Panc1 (cell line): ENCODE measurements around the gene NKG7. TPM values are rescaled to one million over a fixed set of nuclear protein-coding genes. Genes with fewer than 3 reads are reported as not detected.

Source experiments
- ATAC-seq: fragments of 200-7000 bp; cut with Tn5 transposase; 2 replicates; pipeline ENCODE4 v1.9.1; 2020; ENCODE audit warnings: mild to moderate bottlenecking, moderate library complexity
- BruUV-seq: library from RNA; stranded (reverse); fragments of 400-500 nt; replicated peaks from 2 replicates; lab custom pipeline; 2021; lab: Mats Ljungman, UMichigan
- CTCF ChIA-PET: fragments of 300-600 bp; sonication (Branson Sonifier 250); formaldehyde crosslinking; loops from one replicate; lab custom pipeline; 2022; ENCODE audit warnings: antibody characterized with exemption; lab: Charles Lee
- POLR2A ChIA-PET: fragments of 300-600 bp; sonication (Branson Sonifier 250); formaldehyde crosslinking; loops from one replicate; lab custom pipeline; 2022; ENCODE audit warnings: antibody characterized with exemption; lab: Charles Lee
- DNase-seq: peaks from one replicate; pipeline ENCODE4 v3.0.0-alpha.2; 2010; ENCODE audit warnings: low read depth, low spot score
- H3K27ac ChIP-seq: 2 replicates; pipeline ENCODE4 v1.5.1; 2011; ENCODE audit warnings: mild to moderate bottlenecking, low read length, inconsistent platforms
- H3K27me3 ChIP-seq: fragments of 200-500 bp; sonication (Bioruptor generic); 2 replicates; pipeline ENCODE4 v1.6.0; 2014; ENCODE audit warnings: low read length, inconsistent platforms; ENCODE audit not compliant: control insufficient read depth, insufficient read depth
- H3K36me3 ChIP-seq: fragments of 200-500 bp; sonication (Bioruptor generic); 2 replicates; pipeline ENCODE4 v1.5.1; 2014; ENCODE audit warnings: inconsistent platforms, mild to moderate bottlenecking, low read length, moderate library complexity; ENCODE audit not compliant: control insufficient read depth, insufficient read depth
- H3K4me1 ChIP-seq: 2 replicates; pipeline ENCODE4 v1.5.1; 2011; ENCODE audit warnings: inconsistent platforms, mild to moderate bottlenecking, low read length, moderate library complexity; ENCODE audit not compliant: control insufficient read depth, insufficient read depth
- H3K4me3 ChIP-seq, 2 experiments: 2 replicates each; pipeline ENCODE4 v1.5.1; 2011 to 2012; ENCODE audit warnings: low read depth in 2 of 2, low read length in 2 of 2, mild to moderate bottlenecking in 2 of 2, inconsistent platforms in 1 of 2, moderate library complexity in 1 of 2
- H3K9me3 ChIP-seq: fragments of 200-500 bp; sonication (Bioruptor generic); 2 replicates; pipeline ENCODE4 v1.5.1; 2014; ENCODE audit warnings: low read depth, mild to moderate bottlenecking, inconsistent platforms, low read length, moderate library complexity; ENCODE audit not compliant: control insufficient read depth, insufficient read depth
- POLR2AphosphoS5 ChIP-seq: IDR thresholded peaks from 2 replicates; pipeline ENCODE4 v1.6.1; 2012; ENCODE audit warnings: mild to moderate bottlenecking, low read depth, low read length, moderate library complexity
- SIN3A ChIP-seq: IDR thresholded peaks from 2 replicates; pipeline ENCODE4 v1.6.1; 2012; ENCODE audit warnings: low read depth, mild to moderate bottlenecking, low read length, moderate library complexity, borderline replicate concordance; ENCODE audit not compliant: insufficient read depth
- TCF7L2 ChIP-seq: IDR thresholded peaks from 2 replicates; pipeline ENCODE4 v1.6.1; 2011; ENCODE audit warnings: mild to moderate bottlenecking, low read depth, low read length, inconsistent platforms
- in situ Hi-C: cut with HindIII; loops from 2 replicates; pipeline ENCODE4 v1.10.0; 2016; ENCODE audit warnings: low sequenced_read_pairs, low pct_unique_long_range_greater_than_20kb
- intact Hi-C: fragments of 100-400 bp; cut with micrococcal nuclease; formaldehyde crosslinking; loops from one replicate; pipeline ENCODE4 v1.10.0; 2022; ENCODE audit not compliant: unreplicated experiment
- total RNA-seq: library from RNA; stranded (reverse); gene quantifications from one replicate; pipeline ENCODE4 v1.2.1, GENCODE V29; 2021; ENCODE audit not compliant: unreplicated experiment
- TF ChIP-seq, protein P1 (sequence below), 2 experiments: IDR thresholded peaks; 2 replicates each; pipeline ENCODE4 v1.6.1; 2011 to 2012; ENCODE audit warnings: low read depth in 2 of 2, control low read depth in 1 of 2, low read length in 1 of 2, mild to moderate bottlenecking in 1 of 2, moderate library complexity in 1 of 2; ENCODE audit not compliant: insufficient read depth in 1 of 2
- TF ChIP-seq, protein P2 (sequence below): fragments of 450-650 bp; IDR thresholded peaks from 2 replicates; pipeline ENCODE4 v1.5.1; 2017; ENCODE audit warnings: mild to moderate bottlenecking

Gene NKG7
- total RNA-seq, 1 experiment from 2014 or later, result 0.23 TPM

DNA sequence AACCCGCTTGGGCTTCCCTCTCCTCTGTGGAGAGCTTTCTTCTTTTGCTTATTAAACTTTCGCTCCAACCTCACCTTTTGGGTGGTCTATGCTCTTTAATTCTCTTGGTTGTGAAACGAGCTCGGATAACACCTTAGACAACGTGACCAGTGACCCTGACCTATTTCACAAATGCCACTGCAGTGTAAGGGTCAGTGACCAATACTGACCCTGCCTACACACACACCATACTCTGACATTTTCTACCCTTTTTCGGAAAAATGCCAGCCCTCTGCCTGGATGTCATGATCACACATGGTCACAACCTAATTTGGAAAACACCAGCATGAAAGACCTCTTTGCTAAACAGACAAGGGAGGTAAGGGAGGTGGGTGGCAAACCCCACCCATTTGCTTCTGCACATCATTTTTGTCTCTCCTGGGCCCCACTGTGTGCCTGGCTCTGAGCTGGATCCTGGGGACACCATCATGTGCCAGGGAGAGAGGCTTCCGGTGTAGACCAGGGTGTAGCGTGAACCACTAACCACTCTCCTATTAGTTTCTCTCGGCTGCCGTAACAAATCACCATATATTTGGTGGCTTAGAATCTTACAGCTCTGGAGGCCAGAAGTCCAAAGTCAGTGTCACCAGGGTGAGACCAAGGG is 16.2 kb downstream of the NKG7 start:
- H3K27me3 ChIP-seq, result no peaks in the 10 kb centered on the region
- no peaks in the 10 kb centered on the region for H3K4me1 ChIP-seq
- H3K9me3 ChIP-seq, result no peaks in the 10 kb centered on the region
- ChIA-PET POLR2A (no interaction called here), CTCF (no interaction called here)
- no peak overlapping the region for H3K27ac ChIP-seq
- in situ Hi-C loops (no loop called here), intact Hi-C loops (no loop called here)
- BruUV-seq, result no TSS peak
- DNase-seq (no peak), ATAC-seq (no peak)
- TF ChIP-seq POLR2AphosphoS5 (no peak), SIN3A (no peak), TCF7L2 (no peak)
- TF ChIP-seq, protein P1, sequence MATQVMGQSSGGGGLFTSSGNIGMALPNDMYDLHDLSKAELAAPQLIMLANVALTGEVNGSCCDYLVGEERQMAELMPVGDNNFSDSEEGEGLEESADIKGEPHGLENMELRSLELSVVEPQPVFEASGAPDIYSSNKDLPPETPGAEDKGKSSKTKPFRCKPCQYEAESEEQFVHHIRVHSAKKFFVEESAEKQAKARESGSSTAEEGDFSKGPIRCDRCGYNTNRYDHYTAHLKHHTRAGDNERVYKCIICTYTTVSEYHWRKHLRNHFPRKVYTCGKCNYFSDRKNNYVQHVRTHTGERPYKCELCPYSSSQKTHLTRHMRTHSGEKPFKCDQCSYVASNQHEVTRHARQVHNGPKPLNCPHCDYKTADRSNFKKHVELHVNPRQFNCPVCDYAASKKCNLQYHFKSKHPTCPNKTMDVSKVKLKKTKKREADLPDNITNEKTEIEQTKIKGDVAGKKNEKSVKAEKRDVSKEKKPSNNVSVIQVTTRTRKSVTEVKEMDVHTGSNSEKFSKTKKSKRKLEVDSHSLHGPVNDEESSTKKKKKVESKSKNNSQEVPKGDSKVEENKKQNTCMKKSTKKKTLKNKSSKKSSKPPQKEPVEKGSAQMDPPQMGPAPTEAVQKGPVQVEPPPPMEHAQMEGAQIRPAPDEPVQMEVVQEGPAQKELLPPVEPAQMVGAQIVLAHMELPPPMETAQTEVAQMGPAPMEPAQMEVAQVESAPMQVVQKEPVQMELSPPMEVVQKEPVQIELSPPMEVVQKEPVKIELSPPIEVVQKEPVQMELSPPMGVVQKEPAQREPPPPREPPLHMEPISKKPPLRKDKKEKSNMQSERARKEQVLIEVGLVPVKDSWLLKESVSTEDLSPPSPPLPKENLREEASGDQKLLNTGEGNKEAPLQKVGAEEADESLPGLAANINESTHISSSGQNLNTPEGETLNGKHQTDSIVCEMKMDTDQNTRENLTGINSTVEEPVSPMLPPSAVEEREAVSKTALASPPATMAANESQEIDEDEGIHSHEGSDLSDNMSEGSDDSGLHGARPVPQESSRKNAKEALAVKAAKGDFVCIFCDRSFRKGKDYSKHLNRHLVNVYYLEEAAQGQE (IDR thresholded peaks at IDR 0.05; ENCODE audit: insufficient read depth in 1 of 2, low read depth in 2 of 2, low read length in 1 of 2), result no peak
- TF ChIP-seq, protein P2, sequence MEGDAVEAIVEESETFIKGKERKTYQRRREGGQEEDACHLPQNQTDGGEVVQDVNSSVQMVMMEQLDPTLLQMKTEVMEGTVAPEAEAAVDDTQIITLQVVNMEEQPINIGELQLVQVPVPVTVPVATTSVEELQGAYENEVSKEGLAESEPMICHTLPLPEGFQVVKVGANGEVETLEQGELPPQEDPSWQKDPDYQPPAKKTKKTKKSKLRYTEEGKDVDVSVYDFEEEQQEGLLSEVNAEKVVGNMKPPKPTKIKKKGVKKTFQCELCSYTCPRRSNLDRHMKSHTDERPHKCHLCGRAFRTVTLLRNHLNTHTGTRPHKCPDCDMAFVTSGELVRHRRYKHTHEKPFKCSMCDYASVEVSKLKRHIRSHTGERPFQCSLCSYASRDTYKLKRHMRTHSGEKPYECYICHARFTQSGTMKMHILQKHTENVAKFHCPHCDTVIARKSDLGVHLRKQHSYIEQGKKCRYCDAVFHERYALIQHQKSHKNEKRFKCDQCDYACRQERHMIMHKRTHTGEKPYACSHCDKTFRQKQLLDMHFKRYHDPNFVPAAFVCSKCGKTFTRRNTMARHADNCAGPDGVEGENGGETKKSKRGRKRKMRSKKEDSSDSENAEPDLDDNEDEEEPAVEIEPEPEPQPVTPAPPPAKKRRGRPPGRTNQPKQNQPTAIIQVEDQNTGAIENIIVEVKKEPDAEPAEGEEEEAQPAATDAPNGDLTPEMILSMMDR, result no peak
- H3K36me3 ChIP-seq, result no peaks in the 10 kb centered on the region
- H3K4me3 ChIP-seq, result no peak overlapping the region

DNA sequence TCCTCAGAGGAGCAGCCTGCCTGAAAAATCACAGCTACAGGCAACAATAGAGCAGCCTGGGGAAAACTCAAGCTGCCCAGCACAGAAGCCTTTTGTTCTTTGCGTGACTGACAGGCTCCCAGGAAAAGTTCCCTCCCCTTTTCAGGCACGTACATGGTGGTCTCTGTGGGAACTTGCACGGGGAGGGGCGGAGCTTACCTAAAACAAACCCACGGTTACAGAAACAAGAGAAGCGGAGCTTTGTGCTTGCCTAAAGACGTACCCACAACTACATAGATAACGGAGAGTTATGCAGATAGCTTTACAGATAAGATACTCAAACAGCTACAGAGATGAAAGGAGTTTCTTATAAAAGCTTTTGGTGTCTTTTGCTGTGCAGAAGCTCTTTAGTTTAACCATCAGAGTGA is 17.7 kb downstream of the NKG7 start:
- H3K27me3 ChIP-seq, result no peaks in the 10 kb centered on the region

More for the DNA sequence above, 17.7 kb downstream of the NKG7 start:
- intact Hi-C loops (no loop called here), in situ Hi-C loops (no loop called here)
- BruUV-seq, result no TSS peak
- no peak for DNase-seq
- no peak for ATAC-seq
- Histone ChIP-seq H3K4me1 (no peaks in the 10 kb centered on the region), H3K36me3 (no peaks in the 10 kb centered on the region), H3K27ac (no peak overlapping the region), H3K9me3 (no peaks in the 10 kb centered on the region), H3K4me3 (no peak overlapping the region)
- CTCF ChIA-PET, result no interaction called here
- POLR2A ChIA-PET, result no interaction called here
- no peak for TF ChIP-seq POLR2AphosphoS5
- TF ChIP-seq, protein P2, result no peak
